NCI-H128 (cell line): ENCODE measurements around the gene ZNF768.
"Not testable (repeated sequence)": the region's sequence is repeated elsewhere in the genome, so short reads cannot be mapped to it uniquely, and the experiment has no call there.

ENCODE experiments used
- DNase-seq: peaks from one replicate; lab custom pipeline; 2025; ENCODE audit not compliant: unreplicated experiment; lab: John Stamatoyannopoulos, UW

Gene ZNF768

DNA sequence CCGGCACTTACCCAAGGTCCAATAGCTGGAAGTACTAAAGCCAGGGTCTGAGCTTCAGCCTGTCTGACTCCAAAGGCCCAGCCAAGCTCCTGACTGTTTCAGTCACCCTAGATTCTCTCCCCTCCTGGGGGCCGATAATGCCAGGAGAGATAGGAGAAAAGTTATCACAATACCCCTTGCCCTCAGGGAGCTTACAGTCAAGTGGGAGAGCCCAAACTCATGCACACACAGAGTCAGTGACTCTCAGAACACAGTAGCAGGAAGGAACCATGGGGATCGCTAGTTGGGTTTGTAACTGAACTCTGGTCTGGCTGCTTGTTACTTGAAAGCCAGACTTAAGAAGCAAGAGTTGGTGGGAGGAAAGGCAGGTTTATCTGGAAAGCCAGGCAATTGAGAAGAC, 14.9 kb downstream of the ZNF768 start:
- no peak for DNase-seq

DNA sequence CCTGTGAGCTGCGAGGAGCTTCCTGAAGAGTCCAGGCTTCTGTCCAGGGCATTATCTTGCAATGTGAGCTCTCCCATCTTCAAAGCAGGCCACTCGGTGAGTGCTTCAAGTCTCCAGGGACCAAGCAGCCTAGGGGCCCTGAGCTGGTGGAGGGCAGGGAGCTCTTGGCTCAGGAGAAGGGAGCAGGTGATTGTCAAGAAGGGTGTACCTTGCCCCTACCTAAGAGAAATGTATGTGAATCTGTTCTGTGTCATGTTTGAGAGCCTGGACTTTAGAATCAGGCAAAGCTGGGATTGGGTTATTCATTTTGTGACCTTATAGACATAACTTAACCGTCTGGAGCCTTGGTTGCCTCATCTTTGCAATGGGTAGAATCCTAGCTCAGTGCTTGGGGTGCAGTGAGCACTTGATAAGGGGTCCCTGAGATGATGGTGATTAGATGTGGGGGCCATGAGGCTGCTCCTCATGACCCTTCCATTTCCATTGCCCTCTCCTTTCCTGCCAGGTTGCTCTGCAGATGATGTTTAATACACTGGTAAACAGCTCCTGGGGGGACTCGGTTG, 15.9 kb downstream of the ZNF768 start:
- DNase-seq, result no peak

DNA sequence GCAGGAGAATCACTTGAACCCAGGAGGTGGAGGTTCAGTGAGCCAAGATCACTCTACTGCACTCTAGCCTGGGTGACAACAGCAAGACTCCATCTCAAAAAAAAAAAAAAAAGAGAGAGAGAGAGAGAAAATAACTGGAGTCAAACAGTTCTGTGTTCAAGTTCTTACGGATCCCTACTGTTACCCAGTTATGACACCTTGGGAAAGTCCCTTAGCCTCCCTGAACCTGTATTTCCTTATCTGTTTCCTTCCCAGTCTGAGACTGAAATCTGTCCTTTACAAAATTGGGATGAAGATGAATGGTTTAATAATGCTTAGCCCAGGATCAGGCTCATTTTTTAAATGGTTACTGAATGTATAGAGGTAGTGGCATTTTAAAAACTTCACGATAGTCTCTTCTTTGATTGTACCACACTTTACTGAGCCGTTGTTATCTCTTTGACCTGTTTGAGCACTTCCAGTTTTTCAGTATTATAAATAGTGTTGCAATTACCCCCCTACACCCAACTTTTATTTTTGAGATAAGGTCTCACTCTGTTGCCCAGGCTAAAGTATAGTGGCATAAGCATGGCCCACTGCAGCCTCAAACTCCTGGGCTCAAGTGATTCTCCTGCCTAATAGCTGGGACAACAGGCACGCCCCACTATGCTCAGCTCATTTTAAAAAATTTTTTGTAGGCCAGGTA, 17.1 kb downstream of the ZNF768 start:
- DNase-seq, result no peak

DNA sequence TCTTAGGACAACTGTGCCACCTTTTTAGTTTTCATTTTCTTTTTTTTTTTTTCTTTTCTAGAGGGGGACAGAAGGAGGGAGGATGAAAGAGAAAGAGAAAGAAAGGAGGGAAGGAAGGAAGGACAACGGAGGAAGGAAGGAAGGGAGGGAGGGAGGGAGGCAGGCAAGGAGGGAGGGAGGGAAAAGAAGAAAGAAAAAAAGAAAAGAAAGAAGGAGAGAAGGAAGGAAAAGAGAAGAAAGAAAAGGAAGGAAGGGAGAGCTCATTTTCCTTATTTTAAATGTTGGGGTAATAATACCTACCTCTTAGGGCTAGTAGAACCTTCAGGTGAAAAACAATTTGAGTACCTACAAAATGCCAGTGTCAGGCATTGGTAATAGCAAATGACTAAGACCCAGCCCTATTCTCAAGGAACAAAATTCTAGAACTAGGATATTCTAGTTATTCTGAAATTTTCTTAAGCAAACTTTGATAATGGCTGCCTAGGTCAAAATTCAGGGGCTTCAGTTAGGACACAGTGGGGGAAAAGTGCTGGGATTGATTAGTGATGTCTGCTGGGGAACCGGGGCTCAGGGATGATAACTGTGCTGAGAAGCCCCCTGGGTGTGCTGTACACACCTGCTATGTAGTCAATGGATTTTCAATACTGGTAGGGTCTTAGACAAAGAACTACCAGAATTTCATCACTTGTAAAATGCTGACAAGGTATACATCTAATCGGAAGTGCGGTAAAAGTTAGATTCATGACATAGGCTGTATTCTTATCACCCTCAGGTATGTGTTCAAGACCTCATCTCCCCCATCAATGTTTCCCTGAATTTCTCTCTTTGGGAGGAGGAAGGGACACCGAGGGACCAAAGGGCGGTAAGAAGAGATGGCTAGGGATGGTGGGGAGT, 22.7 kb downstream of the ZNF768 start:
- DNase-seq, result no peak

DNA sequence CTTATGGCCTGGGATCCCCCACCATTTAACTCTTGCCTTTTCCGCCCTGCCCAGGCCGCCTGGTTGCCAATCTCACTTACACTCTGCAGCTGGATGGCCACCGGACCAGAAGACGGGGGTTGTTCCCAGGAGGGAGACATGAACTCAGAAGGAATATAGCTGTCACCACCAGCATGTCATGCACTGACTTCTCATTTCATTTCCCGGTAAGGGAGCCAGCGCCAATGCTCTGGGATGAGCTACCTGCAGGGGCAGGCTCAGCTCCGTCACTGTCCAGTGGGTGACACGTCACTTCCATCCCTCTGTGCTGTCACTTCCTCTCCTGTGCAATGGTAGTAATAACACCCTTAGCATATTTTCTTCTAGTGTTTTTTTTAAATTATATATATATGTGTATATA, 27.1 kb downstream of the ZNF768 start:
- no peak for DNase-seq

DNA sequence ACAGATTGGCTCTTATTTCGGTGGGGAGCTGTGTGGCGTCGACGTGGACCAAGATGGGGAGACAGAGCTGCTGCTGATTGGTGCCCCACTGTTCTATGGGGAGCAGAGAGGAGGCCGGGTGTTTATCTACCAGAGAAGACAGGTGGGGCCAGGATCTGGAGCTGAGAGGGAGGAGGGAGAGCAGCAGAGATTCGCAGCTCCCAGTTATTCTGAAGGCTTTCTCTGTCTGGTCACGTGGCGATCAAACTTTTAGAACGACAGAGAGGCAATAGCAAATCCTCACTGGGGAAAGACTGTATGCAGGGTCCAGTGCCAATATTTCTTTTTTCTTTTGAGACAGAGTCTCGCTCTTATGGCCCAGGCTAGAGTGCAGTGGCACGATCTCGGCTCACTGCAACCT, 31.7 kb downstream of the ZNF768 start:
- DNase-seq, result no peak

DNA sequence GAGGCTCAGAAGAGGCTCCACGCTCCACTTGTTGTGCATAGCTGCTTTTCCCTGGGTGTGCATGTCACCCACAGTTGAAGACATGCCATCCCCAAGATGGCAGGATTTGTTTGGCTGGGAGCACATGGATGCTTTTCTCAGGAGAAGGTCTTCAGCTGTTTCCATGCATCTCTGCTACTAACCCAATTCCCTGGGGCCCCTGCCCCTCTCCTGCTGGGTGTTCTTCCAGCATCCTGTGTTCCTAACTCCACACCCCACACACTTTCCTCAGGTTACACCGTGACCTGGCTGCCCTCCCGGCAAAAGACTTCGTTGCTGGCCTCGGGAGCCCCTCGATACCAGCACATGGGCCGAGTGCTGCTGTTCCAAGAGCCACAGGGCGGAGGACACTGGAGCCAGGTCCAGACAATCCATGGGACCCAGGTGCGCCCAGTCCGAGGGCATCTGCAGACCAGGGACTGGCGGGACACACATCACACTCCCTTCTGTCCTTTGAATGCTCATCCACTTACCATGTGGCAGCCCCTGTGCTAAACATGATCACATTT, 32.4 kb downstream of the ZNF768 start:
- no peak for DNase-seq

DNA sequence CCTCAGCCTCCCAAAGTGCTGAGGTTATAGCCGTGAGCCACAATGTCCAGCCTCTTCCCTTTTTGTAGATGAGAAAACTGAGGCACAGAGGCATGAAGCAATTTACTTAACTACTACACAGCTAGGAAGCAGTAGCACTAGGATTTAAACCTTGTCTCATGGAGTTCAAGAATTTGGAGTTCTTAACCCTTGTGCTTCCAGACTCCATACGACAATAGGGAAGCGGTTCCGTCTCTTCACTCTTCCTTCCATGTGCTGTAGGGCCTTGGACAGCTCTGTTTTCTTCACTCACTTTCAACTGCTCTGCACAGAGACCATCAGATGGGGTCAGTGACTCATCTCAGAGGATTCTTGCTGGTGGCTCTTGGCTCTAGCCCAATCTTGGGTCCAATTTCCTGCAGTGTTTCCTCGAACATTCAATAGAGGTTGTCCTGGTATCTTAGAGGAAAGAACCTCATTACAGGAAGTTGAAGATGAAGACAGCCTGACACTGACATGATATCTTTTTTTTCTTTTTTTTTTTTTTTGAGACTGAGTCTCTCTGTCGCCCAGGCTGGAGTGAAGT, 34.5 kb downstream of the ZNF768 start:
- DNase-seq, result no peak

DNA sequence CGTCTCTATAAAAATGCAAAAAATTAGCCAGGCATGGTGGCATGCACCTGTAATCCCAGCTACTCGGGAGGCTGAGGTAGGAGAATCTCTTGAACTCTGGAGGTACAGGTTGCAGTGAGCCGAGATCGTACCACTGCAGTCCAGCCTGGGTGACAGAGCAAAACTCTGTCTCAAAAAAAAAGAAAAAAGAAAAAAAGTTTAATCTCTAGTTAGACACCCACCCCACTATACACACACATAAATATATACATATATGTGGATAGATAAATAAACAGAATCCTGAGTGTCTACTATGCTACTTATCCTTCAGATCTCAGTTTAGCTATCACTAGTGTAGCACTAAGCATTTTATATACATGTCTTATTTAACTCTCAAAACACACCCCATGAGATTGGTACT, 35.1 kb downstream of the ZNF768 start:
- DNase-seq, result no peak

DNA sequence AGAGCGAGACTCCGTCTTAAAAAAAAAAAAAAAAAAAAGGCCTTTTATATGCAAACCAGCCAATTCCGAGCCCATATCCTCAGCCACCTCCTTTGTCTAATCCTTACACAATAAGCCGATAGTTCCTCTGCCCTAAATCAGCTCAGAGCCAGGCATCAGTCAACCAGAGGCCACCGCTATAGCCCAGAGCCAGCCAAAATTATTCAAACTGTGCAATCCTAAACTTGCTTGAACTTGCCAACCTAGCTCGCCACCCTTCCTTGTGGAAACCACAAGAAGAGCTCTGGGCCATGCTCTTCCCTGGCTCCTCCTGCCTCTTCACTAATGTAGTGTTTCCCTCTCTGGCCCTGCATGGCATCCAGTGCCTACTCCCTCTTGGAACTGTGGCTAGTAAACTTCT, 36.2 kb downstream of the ZNF768 start:
- DNase-seq, result no peak

DNA sequence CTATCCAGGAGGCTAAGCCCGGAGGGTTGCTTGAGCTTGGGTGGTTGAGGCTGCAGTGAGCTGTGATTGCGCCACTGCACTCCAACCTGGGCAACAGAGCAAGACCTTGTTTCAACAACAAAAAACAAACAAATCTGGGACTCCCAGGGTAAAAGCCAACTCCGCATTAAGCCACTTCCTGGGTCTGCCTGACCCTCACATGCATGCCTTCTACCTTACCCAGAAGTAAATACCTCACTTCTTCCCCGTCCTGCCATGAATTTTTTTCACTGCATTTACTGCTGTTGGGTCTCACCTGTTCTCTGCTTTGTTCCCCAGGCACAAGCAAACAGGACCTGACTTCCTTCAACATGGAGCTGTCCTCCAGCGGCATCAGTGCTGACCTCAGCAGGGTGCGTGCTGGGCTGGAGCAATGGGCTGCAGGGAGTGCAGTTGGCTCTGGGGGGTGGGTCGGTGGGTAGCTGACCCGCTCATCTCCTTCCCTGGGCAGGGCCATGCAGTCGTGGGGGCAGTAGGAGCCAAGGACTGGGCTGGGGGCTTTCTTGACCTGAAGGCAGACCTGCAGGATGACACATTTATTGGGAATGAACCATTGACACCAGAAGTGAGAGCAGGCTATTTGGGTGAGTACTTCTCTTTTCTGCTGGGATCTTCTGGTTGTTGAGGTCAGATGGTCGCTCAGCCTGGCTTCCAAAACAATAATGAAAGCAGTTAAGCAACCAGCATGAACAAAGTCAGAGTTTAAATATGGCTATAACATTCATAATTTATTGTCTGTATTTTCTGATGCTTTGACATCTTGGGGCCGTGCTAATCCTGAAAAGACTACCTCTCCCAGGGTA, 37.4 kb downstream of the ZNF768 start:
- DNase-seq, result no peak

DNA sequence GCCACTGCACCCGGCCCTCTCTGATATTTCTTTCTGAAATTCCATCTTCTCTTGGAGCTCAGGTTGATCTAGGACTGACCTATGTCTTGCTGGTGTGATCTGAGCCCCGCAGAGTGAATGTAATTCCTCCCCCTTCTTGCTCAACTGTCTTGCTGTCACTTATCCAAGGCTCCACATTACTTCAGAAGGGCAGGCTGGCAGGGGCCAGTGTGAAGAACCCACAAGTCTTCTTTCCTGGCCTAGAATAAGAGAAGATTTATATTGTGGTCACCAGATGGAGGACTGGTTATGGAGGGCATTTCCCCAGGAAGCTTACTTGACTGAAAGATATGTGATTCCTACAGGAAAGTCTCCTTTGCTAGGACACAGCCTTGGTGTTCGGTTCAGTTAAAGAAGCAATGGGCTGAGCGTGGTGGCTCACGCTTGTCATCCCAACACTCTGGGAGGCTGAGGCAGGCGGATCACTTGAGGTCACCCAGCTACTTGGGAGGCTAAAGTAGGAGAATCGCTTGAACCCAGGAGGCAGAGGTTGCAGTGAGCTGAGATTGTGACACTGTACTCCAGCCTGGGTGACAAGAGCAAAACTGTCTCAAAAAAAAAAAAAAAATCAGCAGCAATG, 40.4 kb downstream of the ZNF768 start:
- DNase-seq, result no peak

DNA sequence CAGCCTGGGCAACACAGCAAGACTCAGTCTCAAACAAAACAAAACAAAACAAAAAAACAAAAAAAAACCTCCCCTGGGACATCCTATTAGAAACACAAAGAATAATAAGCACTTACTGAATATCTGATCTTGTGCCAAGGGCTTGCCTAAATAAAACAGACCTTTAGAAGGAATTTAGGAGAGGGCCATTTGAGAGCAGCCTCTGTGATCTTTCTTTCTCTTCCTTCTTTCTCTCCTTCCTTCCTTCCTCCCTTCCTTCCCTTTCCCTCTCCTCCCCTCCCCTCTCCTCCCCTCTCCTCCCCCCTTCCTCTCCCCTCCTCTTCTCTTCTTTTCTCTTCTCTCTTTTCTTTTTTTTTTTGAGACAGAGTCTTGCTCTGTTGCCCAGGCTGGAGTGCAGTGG, 41.5 kb downstream of the ZNF768 start:
- DNase-seq, result no peak

DNA sequence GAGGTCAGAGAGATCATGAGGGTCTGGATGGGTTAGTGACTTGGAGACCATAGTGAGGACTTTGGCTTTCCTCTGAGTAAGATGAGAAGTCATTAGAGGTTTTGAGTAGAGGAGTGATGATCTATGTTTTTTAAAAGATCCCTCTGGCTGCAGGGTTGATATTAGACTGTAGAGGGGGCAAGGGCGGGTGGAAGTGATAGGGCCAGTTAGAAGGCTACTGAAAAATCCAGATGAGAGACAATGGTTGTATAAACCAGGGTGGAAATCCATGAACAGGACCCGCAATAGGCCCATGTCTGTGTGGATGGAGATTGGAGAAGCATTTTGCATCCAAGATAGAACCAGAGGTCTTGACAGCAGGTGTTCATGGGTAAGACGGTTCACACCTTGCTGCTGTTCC, 44.0 kb downstream of the ZNF768 start:
- no peak for DNase-seq

DNA sequence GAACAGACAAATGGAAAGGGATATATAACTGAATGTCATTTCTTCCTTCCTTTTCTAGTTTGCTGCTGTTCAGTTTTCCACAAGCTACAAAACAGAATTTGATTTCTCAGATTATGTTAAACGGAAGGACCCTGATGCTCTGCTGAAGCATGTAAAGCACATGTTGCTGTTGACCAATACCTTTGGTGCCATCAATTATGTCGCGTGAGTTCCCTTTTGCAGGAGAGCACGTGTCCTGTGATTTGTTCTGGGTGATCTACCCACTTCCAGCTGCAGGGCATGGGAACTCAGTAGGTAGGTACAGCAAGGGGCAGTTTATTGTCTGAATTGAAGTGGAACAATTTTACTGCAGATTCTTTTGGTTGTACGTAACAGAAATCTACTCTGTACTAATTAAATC, 45.0 kb downstream of the ZNF768 start:
- DNase-seq, result no peak

DNA sequence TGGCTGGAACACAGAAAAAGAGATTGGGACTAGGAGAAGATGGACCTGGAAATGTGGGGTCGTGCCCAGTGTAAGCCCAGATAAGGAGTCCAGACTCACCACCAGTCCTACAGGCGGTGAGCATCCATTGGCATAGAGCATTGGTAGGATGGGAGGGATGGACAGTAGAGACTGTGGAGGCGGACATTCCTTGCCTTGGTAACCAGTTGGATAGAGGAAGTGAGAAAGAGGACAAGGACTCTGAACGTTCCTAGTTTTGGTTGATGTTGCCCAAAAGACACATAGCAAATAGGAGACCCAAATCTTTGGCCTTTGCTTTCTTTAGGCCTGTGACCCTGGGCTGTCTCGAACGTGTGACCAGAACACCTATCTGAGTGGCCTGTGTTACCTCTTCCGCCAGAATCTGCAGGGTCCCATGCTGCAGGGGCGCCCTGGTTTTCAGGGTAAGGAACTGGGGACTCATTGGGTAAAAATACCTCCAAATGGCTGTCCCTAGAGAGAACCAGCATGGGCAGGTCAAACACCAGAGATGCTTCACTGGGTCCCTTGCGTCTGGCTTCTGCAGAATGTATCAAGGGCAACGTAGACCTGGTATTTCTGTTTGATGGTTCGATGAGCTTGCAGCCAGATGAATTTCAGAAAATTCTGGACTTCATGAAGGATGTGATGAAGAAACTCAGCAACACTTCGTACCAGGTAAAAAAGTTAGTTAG, 47.4 kb downstream of the ZNF768 start:
- DNase-seq, result no peak

DNA sequence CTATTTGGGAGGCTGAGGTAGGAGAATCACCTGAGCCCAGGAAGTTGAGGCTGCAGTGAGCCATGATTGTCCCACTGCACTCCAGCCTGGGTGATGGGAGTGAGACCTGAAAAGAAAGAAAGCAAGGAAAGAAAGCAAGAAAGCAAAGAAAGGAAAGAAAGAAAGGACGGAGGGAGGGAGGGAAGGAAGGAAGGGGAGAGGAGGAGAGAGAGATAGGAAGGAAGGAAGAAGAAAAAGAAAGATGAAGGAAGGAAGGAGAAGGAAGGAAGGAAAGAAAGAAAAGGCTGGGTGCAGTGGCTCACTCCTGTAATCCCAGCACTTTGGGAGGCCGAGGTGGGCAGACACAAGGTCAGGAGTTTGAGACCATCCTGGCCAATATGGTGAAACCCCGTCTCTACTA, 48.6 kb downstream of the ZNF768 start:
- not testable (repeated sequence) for DNase-seq

DNA sequence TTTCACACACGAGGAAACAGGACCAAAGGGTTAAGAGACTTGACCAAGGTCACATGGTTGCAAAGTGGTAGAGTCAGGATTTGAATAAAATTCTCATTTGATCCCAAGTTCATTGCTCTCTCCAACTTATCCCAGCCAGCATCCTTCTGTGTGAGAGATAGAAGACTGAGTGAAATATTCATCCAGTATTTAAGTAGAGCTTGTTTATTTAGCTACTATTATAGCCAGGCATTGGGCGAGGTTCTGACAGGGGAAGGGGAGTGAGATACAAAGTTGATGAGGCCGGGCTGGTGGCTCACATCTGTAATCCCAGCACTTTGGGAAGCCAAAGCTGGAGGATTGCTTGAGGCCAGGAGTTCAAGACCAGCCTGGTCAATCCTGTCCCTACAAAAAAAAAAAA, 49.4 kb downstream of the ZNF768 start:
- no peak for DNase-seq

DNA sequence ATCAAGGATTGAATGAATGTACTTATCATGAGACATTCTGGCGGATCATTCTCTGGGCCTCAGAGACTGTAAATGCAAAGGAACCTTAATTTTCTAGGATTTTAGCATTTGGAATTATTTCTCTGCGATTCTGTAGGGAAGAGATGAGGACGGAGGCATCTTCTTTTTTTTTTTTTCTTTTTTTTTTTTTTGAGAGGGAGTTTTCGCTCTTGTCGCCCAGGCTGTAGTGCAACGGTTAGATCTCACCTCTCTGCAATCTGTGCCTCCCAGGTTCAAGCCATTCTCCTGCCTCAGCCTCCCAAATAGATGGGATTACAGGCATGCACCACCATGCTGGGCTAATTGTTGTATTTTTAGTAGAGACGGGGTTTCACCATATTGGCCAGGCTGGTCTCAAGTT, 51.7 kb downstream of the ZNF768 start:
- DNase-seq, result no peak

DNA sequence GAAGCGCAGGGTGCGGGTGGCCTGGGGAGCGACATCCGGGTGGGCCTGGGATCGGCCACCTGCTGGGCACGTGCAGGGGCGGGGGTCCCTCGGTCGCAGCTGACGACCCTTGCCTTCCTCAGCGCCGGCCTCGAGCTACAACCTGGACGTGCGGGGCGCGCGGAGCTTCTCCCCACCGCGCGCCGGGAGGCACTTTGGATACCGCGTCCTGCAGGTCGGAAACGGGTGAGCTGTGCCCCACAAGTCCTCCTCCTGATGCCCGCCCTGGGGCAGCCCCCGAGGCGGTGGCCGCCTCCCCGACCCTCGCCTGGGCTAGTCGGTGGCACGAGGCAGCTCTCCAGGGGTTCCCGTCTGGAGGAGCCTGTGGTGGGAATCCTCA, 52.3 kb downstream of the ZNF768 start:
- no peak for DNase-seq
